H7 (cell line): ENCODE results near the gene POU3F2. TPM values are rescaled to one million over a fixed set of nuclear protein-coding genes. Genes with fewer than 3 reads are reported as not detected.

Source experiments
- DNase-seq: peaks from one replicate; pipeline ENCODE4 v3.0.0; 2012
- H3K27me3 ChIP-seq: 2 replicates; pipeline ENCODE4 v1.6.0; 2011; ENCODE audit warnings: mild to moderate bottlenecking, low read length; ENCODE audit not compliant: control insufficient read depth, insufficient read depth
- H3K36me3 ChIP-seq: replicated peaks from 2 replicates; pipeline ENCODE4 v1.5.1; 2011; ENCODE audit warnings: low read length; ENCODE audit not compliant: control insufficient read depth, insufficient read depth
- H3K4me3 ChIP-seq: 2 replicates; pipeline ENCODE4 v1.5.1; 2011; ENCODE audit warnings: low read depth, mild to moderate bottlenecking, control low read depth, low read length, moderate library complexity; ENCODE audit not compliant: insufficient read depth
- total RNA-seq: library from RNA; depleted of rRNA; stranded (reverse); fragments of >200 nt; shearing (Covaris generic); gene quantifications from 2 replicates; pipeline ENCODE4 v1.2.3, GENCODE V29; 2014; rRNA removed

POU3F2 gene
- total RNA-seq: 0.03 TPM in 1 of 2 replicates, not detected in the other

GRCh38 chr6:98834060-98835031 is at the start of gene POU3F2:
Gene POU3F2, plus strand, starts transcription at chr6:98834574. Its CDS starts 300 bp downstream, at chr6:98834874.
- Histone ChIP-seq H3K36me3 (no peaks in the 10 kb centered on the region), H3K4me3 (peak within 1 kb of the TSS; percentile 54), H3K27me3 (peaks cover 94% of the 10 kb centered on the region)
- DNase-seq: peak; percentile 97

- Histone ChIP-seq H3K27me3 (no peaks in the 10 kb centered on the region), H3K36me3 (no peaks in the 10 kb centered on the region), H3K4me3 (no peak overlapping the region)
- no peak for DNase-seq
Measured at GRCh38 chr6:98787435-98787834, 46.9 kb upstream of the POU3F2 start.

GRCh38 chr6:98787961-98788360 is 46.4 kb upstream of the POU3F2 start:
- peak; percentile 56 for DNase-seq
- H3K36me3 ChIP-seq: no peaks in the 10 kb centered on the region
- no peak overlapping the region for H3K4me3 ChIP-seq
- no peaks in the 10 kb centered on the region for H3K27me3 ChIP-seq

- Histone ChIP-seq H3K36me3 (no peaks in the 10 kb centered on the region), H3K4me3 (no peak overlapping the region), H3K27me3 (no peaks in the 10 kb centered on the region)
- DNase-seq: no peak
Measured at GRCh38 chr6:98794307-98794842, 40.0 kb upstream of the POU3F2 start.

- no peak for DNase-seq
- Histone ChIP-seq H3K36me3 (no peaks in the 10 kb centered on the region), H3K4me3 (no peak overlapping the region), H3K27me3 (no peaks in the 10 kb centered on the region)
Measured at GRCh38 chr6:98797217-98797994, 37.0 kb upstream of the POU3F2 start.

- Histone ChIP-seq H3K36me3 (no peaks in the 10 kb centered on the region), H3K27me3 (no peaks in the 10 kb centered on the region), H3K4me3 (no peak overlapping the region)
- DNase-seq: no peak
Measured at GRCh38 chr6:98800866-98801265, 33.5 kb upstream of the POU3F2 start.

- Histone ChIP-seq H3K4me3 (no peak overlapping the region), H3K27me3 (no peaks in the 10 kb centered on the region), H3K36me3 (no peaks in the 10 kb centered on the region)
- no peak for DNase-seq
Measured at GRCh38 chr6:98808541-98809210, 25.7 kb upstream of the POU3F2 start.

GRCh38 chr6:98812220-98812619 is 22.2 kb upstream of the POU3F2 start:
- no peaks in the 10 kb centered on the region for H3K27me3 ChIP-seq
- DNase-seq: no peak
- H3K4me3 ChIP-seq: no peak overlapping the region
- no peaks in the 10 kb centered on the region for H3K36me3 ChIP-seq

GRCh38 chr6:98816799-98817198 is 17.6 kb upstream of the POU3F2 start:
- H3K36me3 ChIP-seq: no peaks in the 10 kb centered on the region
- H3K4me3 ChIP-seq: no peak overlapping the region
- no peak for DNase-seq
- H3K27me3 ChIP-seq: no peaks in the 10 kb centered on the region

- no peak for DNase-seq
- Histone ChIP-seq H3K36me3 (no peaks in the 10 kb centered on the region), H3K27me3 (peaks cover 46% of the 10 kb centered on the region), H3K4me3 (no peak overlapping the region)
Measured at GRCh38 chr6:98821756-98822405, 12.5 kb upstream of the POU3F2 start.

- peaks cover 63% of the 10 kb centered on the region for H3K27me3 ChIP-seq
- no peaks in the 10 kb centered on the region for H3K36me3 ChIP-seq
- DNase-seq: no peak
- peak overlapping the region; percentile 52 for H3K4me3 ChIP-seq
Measured at GRCh38 chr6:98823428-98824161, 10.8 kb upstream of the POU3F2 start.

GRCh38 chr6:98824162-98824901 is 10.0 kb upstream of the POU3F2 start:
- peak; percentile 76 for DNase-seq
- H3K36me3 ChIP-seq: no peaks in the 10 kb centered on the region
- peaks cover 70% of the 10 kb centered on the region for H3K27me3 ChIP-seq
- H3K4me3 ChIP-seq: peak overlapping the region; percentile 52
